M059J (cell line): ENCODE measurements around the gene SLC6A3. TPM values are rescaled to one million over a fixed set of nuclear protein-coding genes. Genes with fewer than 3 reads are reported as not detected.
A peak's percentile ranks its signal among the peaks of the same experiment; 100 is the strongest.

Experiments
- DNase-seq: peaks from one replicate; pipeline ENCODE4 v3.0.0-alpha.2; 2012; ENCODE audit warnings: low read depth
- total RNA-seq: library from RNA; depleted of rRNA; stranded (reverse); fragments of >200 nt; shearing (Covaris generic); gene quantifications from 2 replicates; pipeline ENCODE4 v1.2.3, GENCODE V29; 2014

Gene SLC6A3
- total RNA-seq, 1 experiment from 2014 or later: not detected

DNA sequence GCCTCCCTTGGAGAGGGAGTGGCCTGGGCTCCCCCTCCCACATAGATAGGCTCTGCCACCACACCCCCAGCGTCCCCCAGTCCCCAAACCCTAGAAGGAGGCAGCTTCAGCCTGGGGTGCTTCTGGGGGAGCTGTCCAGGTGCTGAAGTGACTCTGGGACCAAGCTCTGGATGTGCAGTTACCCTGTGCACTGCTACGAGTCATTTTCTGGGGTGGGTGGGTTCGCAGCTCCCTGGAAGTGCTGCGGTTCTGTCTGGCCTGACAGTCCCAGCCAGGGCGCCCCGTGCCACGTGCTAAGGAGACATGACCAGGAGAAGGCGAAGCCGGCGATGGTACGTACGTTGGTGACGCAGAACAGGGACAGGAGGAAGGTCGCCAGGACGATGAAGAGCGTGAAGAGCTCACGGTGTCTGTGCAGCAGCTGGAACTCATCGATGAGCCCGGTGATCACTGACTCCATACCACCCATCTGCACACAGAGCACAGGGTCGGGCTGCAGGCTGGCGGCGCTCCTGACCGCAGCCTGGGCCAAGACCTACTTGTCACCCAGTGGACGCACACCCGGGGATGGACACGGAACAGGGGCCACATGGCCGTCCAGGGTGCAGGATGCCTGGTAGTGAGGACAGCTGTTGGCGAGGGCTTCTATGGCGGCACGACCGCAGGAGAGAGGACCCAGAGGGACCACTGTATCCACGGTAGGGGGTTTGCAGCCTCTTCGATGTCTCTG, 35.7 kb downstream of the SLC6A3 start:
- peak; percentile 35 for DNase-seq

GRCh38 chr5:1406681-1407640, 38.3 kb downstream of the SLC6A3 start:
- DNase-seq: no peak

- no peak for DNase-seq
Observed at GRCh38 chr5:1405539-1406530, 39.4 kb downstream of the SLC6A3 start.

DNA sequence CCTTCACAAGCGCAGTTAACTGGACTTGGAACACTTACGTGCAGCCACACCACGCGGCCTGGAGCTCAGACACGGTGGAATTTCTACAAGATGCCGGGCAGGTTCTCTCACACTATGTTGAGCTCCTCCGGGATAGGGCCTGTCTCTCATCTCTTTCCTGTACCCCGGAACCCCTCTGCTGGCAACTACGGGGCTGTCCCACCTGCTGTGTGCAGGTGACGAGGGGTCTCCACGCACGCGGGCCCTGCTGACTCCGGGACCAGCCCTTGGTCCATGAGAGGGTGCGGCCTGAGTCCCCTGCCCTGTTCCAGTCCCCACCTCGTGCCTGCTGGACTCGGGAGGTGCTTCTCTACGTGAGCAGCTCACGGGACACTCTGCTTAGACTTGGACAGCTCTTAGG, 40.1 kb downstream of the SLC6A3 start:
- no peak for DNase-seq

GRCh38 chr5:1404062-1404461, 41.2 kb downstream of the SLC6A3 start:
- DNase-seq: no peak

DNA sequence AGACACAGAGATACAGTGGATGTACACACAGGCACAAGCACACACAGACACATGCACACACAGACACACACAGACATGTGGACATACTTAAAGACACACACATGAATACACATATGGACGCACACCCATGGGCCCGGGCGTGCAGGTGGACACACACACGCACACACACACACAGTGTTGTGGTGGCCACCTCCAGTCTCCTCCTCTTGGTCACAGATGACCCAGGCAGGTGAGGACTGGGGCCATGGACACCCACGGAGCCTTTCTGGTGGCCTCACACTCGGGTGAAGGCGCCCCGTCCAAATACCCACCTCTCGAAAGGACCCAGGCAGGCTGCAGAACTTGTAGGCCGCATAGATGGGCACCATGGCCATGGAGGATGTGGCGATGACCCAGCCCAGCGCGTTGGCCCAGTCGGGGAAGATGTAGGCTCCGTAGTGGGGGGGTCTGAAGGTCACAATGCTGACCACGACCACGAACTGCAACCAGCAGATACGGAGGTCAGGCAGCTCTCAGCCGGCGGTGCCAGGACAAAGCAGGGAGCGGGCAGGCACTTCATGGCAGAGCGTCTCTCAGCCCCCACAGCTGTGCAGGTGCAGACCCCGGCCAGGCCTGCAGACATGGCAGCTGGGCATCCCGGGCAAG, 42.5 kb downstream of the SLC6A3 start:
- DNase-seq: no peak

DNA sequence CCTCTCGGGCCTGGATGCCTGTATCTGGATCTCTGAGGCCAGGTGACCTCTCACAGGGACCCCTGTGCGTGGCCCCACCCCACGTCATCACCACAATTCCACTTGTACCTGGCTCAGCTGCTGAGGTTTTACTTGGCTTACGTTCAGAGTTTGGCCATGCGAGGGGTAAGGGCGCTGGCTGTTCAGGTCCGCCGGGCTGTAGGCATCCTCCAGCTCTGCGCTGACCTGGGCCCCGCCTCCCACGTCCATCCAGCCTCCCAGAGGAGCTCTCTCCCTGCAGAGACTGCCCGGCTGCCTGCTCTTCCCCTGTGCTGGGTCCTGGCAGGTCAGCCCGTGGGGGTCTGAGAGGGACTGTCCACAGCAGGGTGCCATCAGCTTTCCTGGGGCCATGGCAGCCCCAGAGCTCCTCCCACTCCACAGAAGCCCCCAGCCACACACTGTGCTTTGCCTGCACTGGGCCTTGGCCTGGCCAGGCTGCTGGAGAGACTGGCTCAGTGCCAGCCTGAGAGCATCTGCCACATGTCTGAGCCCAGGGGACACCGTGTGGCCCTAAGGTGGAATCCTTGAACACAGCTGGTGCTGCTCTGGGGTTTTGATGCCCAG, 43.6 kb downstream of the SLC6A3 start:
- no peak for DNase-seq

- DNase-seq: no peak
Observed at GRCh38 chr5:1400936-1401335, 44.3 kb downstream of the SLC6A3 start.

- DNase-seq: no peak
Observed at GRCh38 chr5:1400211-1400855, 44.9 kb downstream of the SLC6A3 start.

DNA sequence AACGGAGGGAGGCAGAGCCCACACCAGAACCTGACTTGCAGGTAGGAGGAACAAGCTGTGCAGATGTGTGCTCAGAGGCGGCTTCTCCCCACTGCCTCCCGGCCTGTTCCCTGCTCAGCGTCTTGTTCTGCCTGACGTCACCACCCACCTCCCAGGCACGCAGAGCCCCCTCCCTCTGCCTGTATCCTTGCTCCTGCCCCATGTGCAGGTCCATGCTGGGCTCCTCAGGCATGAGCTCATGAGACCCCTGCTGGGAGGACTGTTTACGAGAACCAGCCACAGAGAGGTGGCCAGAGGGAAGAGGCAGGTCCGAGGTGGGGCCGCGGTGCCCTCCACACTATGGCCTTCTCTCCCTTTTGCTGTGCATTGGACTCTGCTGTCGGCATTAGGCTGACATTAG, 45.5 kb downstream of the SLC6A3 start:
- DNase-seq: no peak

DNA sequence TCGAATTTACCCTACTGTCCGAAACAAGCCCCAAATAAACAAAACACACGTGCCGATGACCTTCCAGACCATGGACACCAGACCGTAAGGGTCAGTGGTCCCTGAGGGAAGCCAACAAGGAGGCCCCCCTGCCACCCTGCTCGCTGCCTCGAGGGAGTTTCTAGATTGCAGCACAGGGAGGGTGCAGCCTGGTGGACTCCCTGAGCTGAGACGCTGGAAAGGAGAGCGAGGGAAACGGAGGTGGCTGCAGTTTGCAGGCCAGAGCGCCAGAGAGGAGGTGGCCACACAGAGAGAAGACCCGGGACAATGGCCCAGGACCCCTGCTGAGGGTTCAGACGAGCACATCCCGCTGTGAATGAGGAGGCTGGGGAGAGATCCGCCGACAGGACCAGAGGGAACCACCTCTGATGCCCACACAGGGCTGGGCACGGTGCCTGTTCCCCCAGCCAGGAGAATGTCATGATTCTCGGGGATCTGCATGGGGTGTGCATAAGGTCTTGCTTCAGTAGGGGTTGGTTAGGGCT, 48.9 kb downstream of the SLC6A3 start:
- DNase-seq: no peak

GRCh38 chr5:1394881-1395860, 50.1 kb downstream of the SLC6A3 start:
- no peak for DNase-seq

- no peak for DNase-seq
Observed at GRCh38 chr5:1393571-1394501, 51.4 kb downstream of the SLC6A3 start.

- no peak for DNase-seq
Observed at GRCh38 chr5:1392801-1393565, 52.3 kb downstream of the SLC6A3 start.

- DNase-seq: no peak
Observed at GRCh38 chr5:1392261-1392660, 53.0 kb downstream of the SLC6A3 start.

- no peak for DNase-seq
Observed at GRCh38 chr5:1391691-1392090, 53.5 kb downstream of the SLC6A3 start.
